DND-41 (cell line): ENCODE data around the gene IL1RAP.
"Not testable (repeated sequence)": the region's sequence is repeated elsewhere in the genome, so short reads cannot be mapped to it uniquely, and the experiment has no call there.

Experiments used
- CTCF ChIP-seq: IDR thresholded peaks from 2 replicates; pipeline ENCODE4 v1.5.1; 2012; ENCODE audit warnings: borderline replicate concordance, low read length, moderate library complexity, mild to moderate bottlenecking; ENCODE audit not compliant: poor library complexity, severe bottlenecking; ENCODE audit errors: extremely low read depth
- EZH2 ChIP-seq: IDR thresholded peaks from 3 replicates; pipeline ENCODE4 v1.6.1; 2012; ENCODE audit warnings: borderline replicate concordance, low read depth, mild to moderate bottlenecking, moderate library complexity, low read length, inconsistent platforms; ENCODE audit not compliant: severe bottlenecking

GRCh38 chr3:190677868-190678267 is 164.0 kb downstream of the IL1RAP start:
- TF ChIP-seq CTCF, EZH2: not testable (repeated sequence)
